Endothelial cell of umbilical vein (primary cell): Measurements from ENCODE around the gene HLA-DPB1.

Experiments used
- CTCF ChIP-seq, 2 donors: IDR thresholded peaks; 1 replicate in 1 of 2; 2 replicates in 1 of 2; pipeline ENCODE4 v1.5.1; 2011; ENCODE audit warnings: low read length in 2 of 2, mild to moderate bottlenecking in 2 of 2, moderate library complexity in 2 of 2, control low read depth in 1 of 2, inconsistent platforms in 1 of 2, low read depth in 1 of 2; ENCODE audit not compliant: insufficient read depth in 1 of 2; ENCODE audit errors: extremely low read depth in 1 of 2
- POLR2A ChIP-seq: IDR thresholded peaks from 2 replicates; pipeline ENCODE4 v1.6.1; 2012; ENCODE audit warnings: low read depth, mild to moderate bottlenecking, control low read depth, low read length
- POLR2AphosphoS5 ChIP-seq: IDR thresholded peaks from 2 replicates; pipeline ENCODE4 v1.6.1; 2012; ENCODE audit warnings: low read depth, mild to moderate bottlenecking, control low read depth, low read length, moderate library complexity; ENCODE audit not compliant: insufficient read depth

- no peak for TF ChIP-seq POLR2A
- no peak for TF ChIP-seq CTCF (IDR thresholded peaks at IDR 0.05; ENCODE audit: extremely low read depth in 1 of 2, insufficient read depth in 1 of 2, low read depth in 1 of 2, low read length in 2 of 2)
- no peak for TF ChIP-seq POLR2AphosphoS5
Observed at GRCh38 chr6:33120001-33120400, 44.2 kb downstream of the HLA-DPB1 start.
